Trophoblast cell (in vitro differentiated cells and primary cell): ENCODE data around the gene FGB.

ENCODE experiments used
- DNase-seq, 2 donors: peaks; one replicate each; pipeline ENCODE4 v3.0.0-alpha.2; 2016
- H2AFZ ChIP-seq: 2 replicates; pipeline ENCODE4 v1.6.1; 2013; ENCODE audit warnings: low read length, moderate library complexity, mild to moderate bottlenecking; ENCODE audit not compliant: insufficient read depth, poor library complexity
- H2AK5ac ChIP-seq: 2 replicates; pipeline ENCODE4 v1.6.1; 2013; ENCODE audit warnings: mild to moderate bottlenecking, low read length
- H2BK120ac ChIP-seq: 2 replicates; pipeline ENCODE4 v1.6.1; 2013; ENCODE audit warnings: low read length, mild to moderate bottlenecking, moderate library complexity; ENCODE audit not compliant: insufficient read depth, poor library complexity
- H2BK12ac ChIP-seq: 2 replicates; pipeline ENCODE4 v1.6.1; 2013; ENCODE audit warnings: mild to moderate bottlenecking, low read length, moderate library complexity
- H2BK5ac ChIP-seq: 2 replicates; pipeline ENCODE4 v1.6.1; 2013; ENCODE audit warnings: low read length, low read depth, moderate library complexity, mild to moderate bottlenecking; ENCODE audit not compliant: poor library complexity
- H3K14ac ChIP-seq: 2 replicates; pipeline ENCODE4 v1.6.1; 2013; ENCODE audit warnings: mild to moderate bottlenecking, low read length
- H3K18ac ChIP-seq: 2 replicates; pipeline ENCODE4 v1.6.1; 2013; ENCODE audit warnings: mild to moderate bottlenecking, low read length
- H3K23ac ChIP-seq: 2 replicates; pipeline ENCODE4 v1.6.1; 2013; ENCODE audit warnings: low read length
- H3K27ac ChIP-seq: 2 replicates; pipeline ENCODE4 v1.5.1; 2013; ENCODE audit warnings: low read depth, mild to moderate bottlenecking, inconsistent platforms, low read length, moderate library complexity
- H3K27me3 ChIP-seq: 2 replicates; pipeline ENCODE4 v1.6.1; 2013; ENCODE audit warnings: inconsistent platforms, mild to moderate bottlenecking, low read length, moderate library complexity; ENCODE audit not compliant: insufficient read depth
- H3K36me3 ChIP-seq, 2 experiments: 1 replicate in 1 of 2; 2 replicates in 1 of 2; pipeline ENCODE4 v1.6.1; 2013; ENCODE audit warnings: low read length in 2 of 2, mild to moderate bottlenecking in 2 of 2, moderate library complexity in 1 of 2; ENCODE audit not compliant: insufficient read depth in 2 of 2, control insufficient read depth in 1 of 2
- H3K4ac ChIP-seq: 2 replicates; pipeline ENCODE4 v1.6.1; 2013; ENCODE audit warnings: low read depth, mild to moderate bottlenecking, low read length, moderate library complexity
- H3K4me1 ChIP-seq, 2 experiments: 1 replicate in 1 of 2; 2 replicates in 1 of 2; pipeline ENCODE4 v1.6.1; 2013; ENCODE audit warnings: low read length in 2 of 2, mild to moderate bottlenecking in 2 of 2, moderate library complexity in 1 of 2; ENCODE audit not compliant: insufficient read depth in 2 of 2, control insufficient read depth in 1 of 2
- H3K4me2 ChIP-seq: 2 replicates; pipeline ENCODE4 v1.6.1; 2013; ENCODE audit warnings: inconsistent platforms, mild to moderate bottlenecking, low read length, moderate library complexity
- H3K4me3 ChIP-seq: 2 replicates; pipeline ENCODE4 v1.5.1; 2013; ENCODE audit warnings: mild to moderate bottlenecking, low read depth, low read length, inconsistent platforms
- H3K79me1 ChIP-seq: one replicate; pipeline ENCODE4 v1.6.1; 2013; ENCODE audit warnings: low read length
- H3K79me2 ChIP-seq: 2 replicates; pipeline ENCODE4 v1.6.1; 2013; ENCODE audit warnings: low read length, mild to moderate bottlenecking; ENCODE audit not compliant: control insufficient read depth, insufficient read depth, poor library complexity
- H3K9ac ChIP-seq: 2 replicates; pipeline ENCODE4 v1.6.1; 2013; ENCODE audit warnings: mild to moderate bottlenecking, low read length
- H3K9me3 ChIP-seq: 2 replicates; pipeline ENCODE4 v1.6.1; 2013; ENCODE audit warnings: low read depth, mild to moderate bottlenecking, control low read depth, inconsistent platforms, low read length; ENCODE audit not compliant: insufficient read depth
- H4K12ac ChIP-seq: 2 replicates; pipeline ENCODE4 v1.6.1; 2013; ENCODE audit warnings: low read depth, mild to moderate bottlenecking, low read length, moderate library complexity
- H4K8ac ChIP-seq: 2 replicates; pipeline ENCODE4 v1.6.1; 2013; ENCODE audit warnings: low read depth, mild to moderate bottlenecking, low read length, moderate library complexity
- H4K91ac ChIP-seq: one replicate; pipeline ENCODE4 v1.6.1; 2013; ENCODE audit warnings: low read depth, mild to moderate bottlenecking, low read length, moderate library complexity
- WGBS: extraction: QIAGEN DNeasy Blood & Tissue Kit; methylation state at CpG from one replicate; pipeline ENCODE4 v1.1.7; 2013; ENCODE audit warnings: missing lambda C conversion rate; ENCODE audit not compliant: insufficient read length, insufficient coverage; ENCODE audit errors: extremely low coverage; 5-methylcytosine and 5-hydroxymethylcytosine counted together

The FGB gene

GRCh38 chr4:154566639-154567204 is 3.9 kb downstream of the FGB start:
- no peak overlapping the region for H3K27ac ChIP-seq
- WGBS: no CpG with 5 or more reads among the region's 5 CpGs
- no peak overlapping the region for H2BK120ac ChIP-seq
- no peaks in the 10 kb centered on the region for H3K9me3 ChIP-seq
- no peak overlapping the region for H3K18ac ChIP-seq
- no peaks in the 10 kb centered on the region for H3K4me1 ChIP-seq
- H3K79me1 ChIP-seq: no peaks in the 10 kb centered on the region
- no peak overlapping the region for H4K91ac ChIP-seq
- no peak overlapping the region for H3K9ac ChIP-seq
- no peak overlapping the region for H4K12ac ChIP-seq
- no peaks in the 10 kb centered on the region for H3K36me3 ChIP-seq
- no peak overlapping the region for H2BK12ac ChIP-seq
- no peak for DNase-seq
- H3K4me3 ChIP-seq: no peak overlapping the region
- H3K79me2 ChIP-seq: no peaks in the 10 kb centered on the region
- H3K23ac ChIP-seq: no peak overlapping the region
- H2AFZ ChIP-seq: no peak overlapping the region
- no peak overlapping the region for H3K4ac ChIP-seq
- no peaks in the 10 kb centered on the region for H3K27me3 ChIP-seq
- H3K14ac ChIP-seq: no peak overlapping the region
- H2AK5ac ChIP-seq: no peak overlapping the region
- H3K4me2 ChIP-seq: no peak overlapping the region
- H2BK5ac ChIP-seq: no peak overlapping the region
- H4K8ac ChIP-seq: no peak overlapping the region

- no peak for DNase-seq
- Histone ChIP-seq H4K91ac (no peak overlapping the region), H3K4me1 (no peaks in the 10 kb centered on the region), H3K4me3 (no peak overlapping the region), H3K27ac (no peak overlapping the region), H4K12ac (no peak overlapping the region), H3K9me3 (no peaks in the 10 kb centered on the region), H2AK5ac (no peak overlapping the region), H2BK120ac (no peak overlapping the region), H4K8ac (no peak overlapping the region), H2AFZ (no peak overlapping the region), H3K9ac (no peak overlapping the region), H3K23ac (no peak overlapping the region), H3K4me2 (no peak overlapping the region), H3K27me3 (no peaks in the 10 kb centered on the region), H3K79me1 (no peaks in the 10 kb centered on the region), H3K36me3 (no peaks in the 10 kb centered on the region), H3K18ac (no peak overlapping the region), H3K14ac (no peak overlapping the region), H3K79me2 (no peaks in the 10 kb centered on the region), H2BK12ac (no peak overlapping the region), H2BK5ac (no peak overlapping the region), H3K4ac (no peak overlapping the region)
- WGBS: no CpG with 5 or more reads among the region's 3 CpGs
Measured at GRCh38 chr4:154569028-154569427, 6.2 kb downstream of the FGB start.

- no peaks in the 10 kb centered on the region for H3K4me1 ChIP-seq
- no peak overlapping the region for H4K91ac ChIP-seq
- WGBS: no CpG with 5 or more reads among the region's 5 CpGs
Measured at GRCh38 chr4:154569584-154569983, 6.8 kb downstream of the FGB start.

GRCh38 chr4:154573190-154573870 is 10.5 kb downstream of the FGB start:
- no peak for DNase-seq
- H4K8ac ChIP-seq: no peak overlapping the region
- no peak overlapping the region for H2AFZ ChIP-seq
- H2BK120ac ChIP-seq: no peak overlapping the region
- H3K23ac ChIP-seq: no peak overlapping the region
- no peak overlapping the region for H3K4me2 ChIP-seq
- no peak overlapping the region for H3K14ac ChIP-seq
- H2BK5ac ChIP-seq: no peak overlapping the region
- no peaks in the 10 kb centered on the region for H3K79me2 ChIP-seq
- no peak overlapping the region for H3K4me3 ChIP-seq
- no peaks in the 10 kb centered on the region for H3K9me3 ChIP-seq
- H4K12ac ChIP-seq: no peak overlapping the region
- H3K79me1 ChIP-seq: no peaks in the 10 kb centered on the region
- no peak overlapping the region for H3K9ac ChIP-seq
- WGBS: no CpG with 5 or more reads among the region's 5 CpGs
- no peak overlapping the region for H2AK5ac ChIP-seq
- no peaks in the 10 kb centered on the region for H3K27me3 ChIP-seq
- H3K4ac ChIP-seq: no peak overlapping the region
- H3K18ac ChIP-seq: no peak overlapping the region
- no peaks in the 10 kb centered on the region for H3K4me1 ChIP-seq
- no peak overlapping the region for H3K27ac ChIP-seq
- H2BK12ac ChIP-seq: no peak overlapping the region
- H3K36me3 ChIP-seq: no peaks in the 10 kb centered on the region
- no peak overlapping the region for H4K91ac ChIP-seq

More at GRCh38 chr4:154569584-154569983, 6.8 kb downstream of the FGB start:
- Histone ChIP-seq H2BK5ac (no peak overlapping the region), H3K9ac (no peak overlapping the region), H3K27me3 (no peaks in the 10 kb centered on the region), H3K36me3 (no peaks in the 10 kb centered on the region), H3K23ac (no peak overlapping the region), H3K27ac (no peak overlapping the region), H2BK12ac (no peak overlapping the region), H3K79me2 (no peaks in the 10 kb centered on the region), H3K79me1 (no peaks in the 10 kb centered on the region), H2BK120ac (no peak overlapping the region), H3K14ac (no peak overlapping the region), H2AFZ (no peak overlapping the region), H2AK5ac (no peak overlapping the region), H3K4me2 (no peak overlapping the region), H3K4ac (no peak overlapping the region), H3K9me3 (no peaks in the 10 kb centered on the region), H4K8ac (no peak overlapping the region), H3K18ac (no peak overlapping the region), H4K12ac (no peak overlapping the region), H3K4me3 (no peak overlapping the region)
- DNase-seq: peak; percentile 44 to 76
